ENCODE results near the gene GAL3ST1. TPM values are rescaled to one million over a fixed set of nuclear protein-coding genes. Genes with fewer than 3 reads are reported as not detected.
A peak's percentile ranks its signal among the peaks of the same experiment; 100 is the strongest.
"Not testable (repeated sequence)": the region's sequence is repeated elsewhere in the genome, so short reads cannot be mapped to it uniquely, and the experiment has no call there.

GAL3ST1 gene
- total RNA-seq, 1 experiment from 2014 or later: 8.9 TPM

GRCh38 chr22:30555282-30556210 lies 18.9 kb downstream of the GAL3ST1 start:
- ChIA-PET POLR2A (no interaction called here), CTCF (interaction anchor here (0.6 to 1.0 kb wide), 4 partner anchors 10 to 199 kb away, joined by 4 to 5 read pairs (median 4); partner anchors contain the start of gene TCN2)
- no TSS peak for BruUV-seq (replicated peaks)
- DNase-seq: peak in 1 of 2 experiments; percentile 28
- no peak overlapping the region for H3K4me3 Mint-ChIP-seq (ENCODE audit: unreplicated experiment)
- no peak overlapping the region for H3K27ac Mint-ChIP-seq (ENCODE audit: unreplicated experiment)
- no peaks in the 10 kb centered on the region for H3K36me3 ChIP-seq (ENCODE audit: control insufficient read depth, insufficient read depth, low read length)
- no peaks in the 10 kb centered on the region for H3K9me3 ChIP-seq
- no peaks in the 10 kb centered on the region for H3K4me1 ChIP-seq
- no peaks in the 10 kb centered on the region for H3K9me3 Mint-ChIP-seq (ENCODE audit: unreplicated experiment)
- intact Hi-C loops (cut with micrococcal nuclease; ENCODE audit: unreplicated experiment): loop anchor here (1.0 kb wide), 1 partner anchor 47 kb away; no protein-coding TSS in a partner anchor
- H3K27me3 Mint-ChIP-seq (ENCODE audit: insufficient read depth, unreplicated experiment): no peaks in the 10 kb centered on the region
- no peak overlapping the region for H3K4me3 ChIP-seq (ENCODE audit: low read depth, low read length)
- H3K4me1 Mint-ChIP-seq (ENCODE audit: low read depth, unreplicated experiment): no peaks in the 10 kb centered on the region
- no peaks in the 10 kb centered on the region for H3K27me3 ChIP-seq (replicated peaks; ENCODE audit: control insufficient read depth, insufficient read depth, low read length)
- H3K36me3 Mint-ChIP-seq (ENCODE audit: insufficient read depth, unreplicated experiment): no peaks in the 10 kb centered on the region
- TF ChIP-seq CTCF (IDR thresholded peaks at IDR 0.05; ENCODE audit: insufficient read depth in 1 of 2, low read depth in 1 of 2, low read length in 1 of 2, severe bottlenecking in 1 of 2, unreplicated experiment in 1 of 2): peak; percentile 15 to 18

- no peaks in the 10 kb centered on the region for H3K36me3 ChIP-seq (ENCODE audit: control insufficient read depth, insufficient read depth, low read length)
- no peak for TF ChIP-seq CTCF (IDR thresholded peaks at IDR 0.05; ENCODE audit: insufficient read depth in 1 of 2, low read depth in 1 of 2, low read length in 1 of 2, severe bottlenecking in 1 of 2, unreplicated experiment in 1 of 2)
- Mint-ChIP-seq H3K36me3 (ENCODE audit: insufficient read depth, unreplicated experiment) (no peaks in the 10 kb centered on the region), H3K4me3 (ENCODE audit: unreplicated experiment) (no peak overlapping the region), H3K27me3 (ENCODE audit: insufficient read depth, unreplicated experiment) (no peaks in the 10 kb centered on the region), H3K9me3 (ENCODE audit: unreplicated experiment) (no peaks in the 10 kb centered on the region), H3K27ac (ENCODE audit: unreplicated experiment) (no peak overlapping the region), H3K4me1 (ENCODE audit: low read depth, unreplicated experiment) (no peaks in the 10 kb centered on the region)
- H3K9me3 ChIP-seq: no peaks in the 10 kb centered on the region
- POLR2A ChIA-PET: interaction anchor here (0.6 kb wide), 1 partner anchor 22 kb away, joined by 3 read pairs; no protein-coding TSS in a partner anchor
- no peaks in the 10 kb centered on the region for H3K27me3 ChIP-seq (replicated peaks; ENCODE audit: control insufficient read depth, insufficient read depth, low read length)
- intact Hi-C loops (cut with micrococcal nuclease; ENCODE audit: unreplicated experiment): no loop called here
- H3K4me3 ChIP-seq (ENCODE audit: low read depth, low read length): no peak overlapping the region
- DNase-seq: no peak
- no peaks in the 10 kb centered on the region for H3K4me1 ChIP-seq
- CTCF ChIA-PET: no interaction called here
- no TSS peak for BruUV-seq (replicated peaks)
Observed at GRCh38 chr22:30553971-30554370, 20.5 kb downstream of the GAL3ST1 start.

- no peaks in the 10 kb centered on the region for H3K4me1 ChIP-seq
- H3K27me3 Mint-ChIP-seq (ENCODE audit: insufficient read depth, unreplicated experiment): peaks cover 5% of the 10 kb centered on the region
- no peaks in the 10 kb centered on the region for H3K27me3 ChIP-seq (replicated peaks; ENCODE audit: control insufficient read depth, insufficient read depth, low read length)
- no peaks in the 10 kb centered on the region for H3K36me3 Mint-ChIP-seq (ENCODE audit: insufficient read depth, unreplicated experiment)
- no peaks in the 10 kb centered on the region for H3K36me3 ChIP-seq (ENCODE audit: control insufficient read depth, insufficient read depth, low read length)
- H3K27ac Mint-ChIP-seq (ENCODE audit: unreplicated experiment): no peak overlapping the region
- intact Hi-C loops (cut with micrococcal nuclease; ENCODE audit: unreplicated experiment): no loop called here
- H3K9me3 ChIP-seq: no peaks in the 10 kb centered on the region
- H3K4me3 ChIP-seq (ENCODE audit: low read depth, low read length): no peak overlapping the region
- BruUV-seq (replicated peaks): no TSS peak
- ChIA-PET POLR2A (no interaction called here), CTCF (no interaction called here)
- no peak overlapping the region for H3K4me3 Mint-ChIP-seq (ENCODE audit: unreplicated experiment)
- DNase-seq: no peak
- no peaks in the 10 kb centered on the region for H3K4me1 Mint-ChIP-seq (ENCODE audit: low read depth, unreplicated experiment)
- no peaks in the 10 kb centered on the region for H3K9me3 Mint-ChIP-seq (ENCODE audit: unreplicated experiment)
- no peak for TF ChIP-seq CTCF (IDR thresholded peaks at IDR 0.05; ENCODE audit: insufficient read depth in 1 of 2, low read depth in 1 of 2, low read length in 1 of 2, severe bottlenecking in 1 of 2, unreplicated experiment in 1 of 2)
Observed at GRCh38 chr22:30552719-30553118, 21.7 kb downstream of the GAL3ST1 start.

- H3K4me1 Mint-ChIP-seq (ENCODE audit: low read depth, unreplicated experiment); H3K4me1 ChIP-seq; H3K36me3 ChIP-seq (ENCODE audit: control insufficient read depth, insufficient read depth, low read length); BruUV-seq (replicated peaks); H3K9me3 Mint-ChIP-seq (ENCODE audit: unreplicated experiment); POLR2A ChIA-PET; H3K36me3 Mint-ChIP-seq (ENCODE audit: insufficient read depth, unreplicated experiment); H3K9me3 ChIP-seq; H3K4me3 Mint-ChIP-seq (ENCODE audit: unreplicated experiment); H3K27me3 Mint-ChIP-seq (ENCODE audit: insufficient read depth, unreplicated experiment); intact Hi-C loops (cut with micrococcal nuclease; ENCODE audit: unreplicated experiment); H3K27ac Mint-ChIP-seq (ENCODE audit: unreplicated experiment); H3K4me3 ChIP-seq (ENCODE audit: low read depth, low read length); H3K27me3 ChIP-seq (replicated peaks; ENCODE audit: control insufficient read depth, insufficient read depth, low read length); DNase-seq; CTCF ChIA-PET: not testable (repeated sequence)
Observed at GRCh38 chr22:30551813-30552212, 22.7 kb downstream of the GAL3ST1 start.
